Measurements from ENCODE around the gene PI16. TPM values are rescaled to one million over a fixed set of nuclear protein-coding genes. Genes with fewer than 3 reads are reported as not detected.
"Not testable (repeated sequence)": the region's sequence is repeated elsewhere in the genome, so short reads cannot be mapped to it uniquely, and the experiment has no call there.

The PI16 gene
- polyA plus RNA-seq, 3 donors = 0.45 to 2.5 (median 2.1) TPM

- no peak for DNase-seq
Observed at GRCh38 chr6:36927691-36928546, 26.6 kb upstream of the PI16 start.

GRCh38 chr6:36928547-36928918, 26.0 kb upstream of the PI16 start:
- no peak for DNase-seq

GRCh38 chr6:36929152-36929551, 25.4 kb upstream of the PI16 start:
- no peak for DNase-seq

GRCh38 chr6:36929607-36930006, 24.9 kb upstream of the PI16 start:
- DNase-seq = peak; percentile 41

GRCh38 chr6:36930483-36930882, 24.1 kb upstream of the PI16 start:
- DNase-seq = no peak

GRCh38 chr6:36933102-36933501, 21.4 kb upstream of the PI16 start:
- DNase-seq = no peak

- no peak for DNase-seq
Observed at GRCh38 chr6:36933519-36933918, 21.0 kb upstream of the PI16 start.

- no peak for DNase-seq
Observed at GRCh38 chr6:36934901-36935300, 19.6 kb upstream of the PI16 start.

- no peak for DNase-seq
Observed at GRCh38 chr6:36936824-36937223, 17.7 kb upstream of the PI16 start.

- no peak for DNase-seq
Observed at GRCh38 chr6:36937896-36938295, 16.6 kb upstream of the PI16 start.

- no peak for DNase-seq
Observed at GRCh38 chr6:36938536-36938935, 16.0 kb upstream of the PI16 start.

GRCh38 chr6:36939005-36939404, 15.5 kb upstream of the PI16 start:
- not testable (repeated sequence) for DNase-seq

- no peak for DNase-seq
Observed at GRCh38 chr6:36940027-36940426, 14.5 kb upstream of the PI16 start.

GRCh38 chr6:36941561-36941960, 13.0 kb upstream of the PI16 start:
- DNase-seq = not testable (repeated sequence)

GRCh38 chr6:36942329-36942728, 12.2 kb upstream of the PI16 start:
- not testable (repeated sequence) for DNase-seq

- no peak for DNase-seq
Observed at GRCh38 chr6:36944650-36945049, 9.9 kb upstream of the PI16 start.

GRCh38 chr6:36945301-36945700, 9.2 kb upstream of the PI16 start:
- DNase-seq = no peak

- no peak for DNase-seq
Observed at GRCh38 chr6:36946526-36946925, 8.0 kb upstream of the PI16 start.

GRCh38 chr6:36947570-36948351, 6.8 kb upstream of the PI16 start:
- DNase-seq = no peak

GRCh38 chr6:36949076-36949475, 5.5 kb upstream of the PI16 start:
- not testable (repeated sequence) for DNase-seq

- no peak for DNase-seq
Observed at GRCh38 chr6:36949636-36950035, 4.9 kb upstream of the PI16 start.

- no peak for DNase-seq
Observed at GRCh38 chr6:36953931-36954261, 642 bp upstream of the PI16 start.

- no peak for DNase-seq
Observed at GRCh38 chr6:36955136-36955535, 598 bp downstream of the PI16 start.
